Colonic mucosa (tissue), 4 donors: ENCODE results near the gene TRIM71. TPM values are rescaled to one million over a fixed set of nuclear protein-coding genes. Genes with fewer than 3 reads are reported as not detected.

Experiments
- DNase-seq: peaks from one replicate; pipeline ENCODE4 v3.0.0-alpha.2; 2020
- H3K27ac ChIP-seq: fragments of 200-600 bp; one replicate; pipeline ENCODE4 v1.8.0; 2021
- H3K27me3 ChIP-seq: fragments of 200-600 bp; one replicate; pipeline ENCODE4 v1.8.0; 2021
- H3K36me3 ChIP-seq: fragments of 200-600 bp; one replicate; pipeline ENCODE4 v1.8.0; 2021
- H3K4me1 ChIP-seq: fragments of 200-600 bp; one replicate; pipeline ENCODE4 v1.8.0; 2021; ENCODE audit warnings: mild to moderate bottlenecking
- H3K4me3 ChIP-seq: fragments of 200-600 bp; one replicate; pipeline ENCODE4 v1.8.0; 2021
- H3K9ac ChIP-seq, 2 donors: one replicate each; pipeline ENCODE4 v1.7.0; 2013; ENCODE audit warnings: control low read depth in 2 of 2, low read depth in 2 of 2, low read length in 2 of 2
- H3K9me3 ChIP-seq: fragments of 200-600 bp; one replicate; pipeline ENCODE4 v1.8.0; 2021
- CTCF ChIP-seq: fragments of 200-600 bp; IDR thresholded peaks from one replicate; pipeline ENCODE4 v1.8.0; 2022; ENCODE audit warnings: antibody characterized with exemption, mild to moderate bottlenecking
- intact Hi-C: fragments of 100-400 bp; cut with DNase I; formaldehyde crosslinking; loops from one replicate; pipeline ENCODE4 v1.14.1; 2022
- total RNA-seq, 2 donors: library from RNA; stranded (reverse); fragmentation: NEBNext Ultra II Directional in 1 of 2; extraction: Animal tissue kit (Norgen Biotek cat#: 25700) in 1 of 2; gene quantifications; one replicate each; pipeline ENCODE4 v1.2.1, GENCODE V29; 2021
- donor health status: healthy.
- donor health status: DM: no; HTN: no; CAD: no.
- donor health status: DM: no; HTN: no; CAD: no.

The TRIM71 gene
- total RNA-seq, 2 donors from 2014 or later, result 0.40 TPM; not detected in 1

- no peak overlapping the region for H3K4me3 ChIP-seq
- DNase-seq, result no peak
- TF ChIP-seq CTCF, result no peak
- H3K36me3 ChIP-seq, result no peaks in the 10 kb centered on the region
- no peak overlapping the region for H3K9ac ChIP-seq
- intact Hi-C loops, result no loop called here
- H3K27ac ChIP-seq, result no peak overlapping the region
- H3K27me3 ChIP-seq, result no peaks in the 10 kb centered on the region
- no peaks in the 10 kb centered on the region for H3K9me3 ChIP-seq
- H3K4me1 ChIP-seq, result no peaks in the 10 kb centered on the region
These were observed 73.6 kb downstream of the TRIM71 start for GRCh38 chr3:32891365-32891764.

GRCh38 chr3:32892625-32893598, 75.1 kb downstream of the TRIM71 start:
- Histone ChIP-seq H3K36me3 (no peaks in the 10 kb centered on the region), H3K27ac (no peak overlapping the region), H3K4me3 (no peak overlapping the region), H3K9me3 (no peaks in the 10 kb centered on the region), H3K27me3 (no peaks in the 10 kb centered on the region), H3K9ac (no peak overlapping the region), H3K4me1 (no peaks in the 10 kb centered on the region)
- no peak for TF ChIP-seq CTCF
- no peak for DNase-seq
- intact Hi-C loops, result no loop called here

- Histone ChIP-seq H3K27ac (no peak overlapping the region), H3K4me1 (no peaks in the 10 kb centered on the region), H3K9ac (no peak overlapping the region), H3K4me3 (no peak overlapping the region), H3K36me3 (no peaks in the 10 kb centered on the region), H3K9me3 (no peaks in the 10 kb centered on the region), H3K27me3 (no peaks in the 10 kb centered on the region)
- TF ChIP-seq CTCF, result no peak
- intact Hi-C loops, result no loop called here
- no peak for DNase-seq
These were observed 77.2 kb downstream of the TRIM71 start for GRCh38 chr3:32894977-32895376.

- no peaks in the 10 kb centered on the region for H3K27me3 ChIP-seq
- no peak overlapping the region for H3K4me3 ChIP-seq
- DNase-seq, result no peak
- H3K9me3 ChIP-seq, result no peaks in the 10 kb centered on the region
- no peak overlapping the region for H3K27ac ChIP-seq
- no peaks in the 10 kb centered on the region for H3K36me3 ChIP-seq
- intact Hi-C loops, result no loop called here
- no peak overlapping the region for H3K9ac ChIP-seq
- H3K4me1 ChIP-seq, result no peaks in the 10 kb centered on the region
- TF ChIP-seq CTCF, result no peak
These were observed 77.9 kb downstream of the TRIM71 start for GRCh38 chr3:32895701-32896100.

- TF ChIP-seq CTCF, result no peak
- Histone ChIP-seq H3K27ac (no peak overlapping the region), H3K9ac (no peak overlapping the region), H3K4me1 (no peaks in the 10 kb centered on the region), H3K9me3 (no peaks in the 10 kb centered on the region), H3K36me3 (no peaks in the 10 kb centered on the region), H3K27me3 (no peaks in the 10 kb centered on the region), H3K4me3 (no peak overlapping the region)
- no peak for DNase-seq
- intact Hi-C loops, result no loop called here
These were observed 78.3 kb downstream of the TRIM71 start for GRCh38 chr3:32896143-32896542.
